HepG2 (cell line): Measurements from ENCODE around the gene MAFB. TPM values are rescaled to one million over a fixed set of nuclear protein-coding genes. Genes with fewer than 3 reads are reported as not detected.

Experiments
- ATAC-seq: fragments of 200-7000 bp; cut with Tn5 transposase; 3 replicates; pipeline ENCODE4 v1.9.1; 2020; ENCODE audit warnings: mild to moderate bottlenecking, moderate library complexity
- BruUV-seq: library from RNA; stranded (reverse); fragments of 400-500 nt; replicated peaks from 2 replicates; lab custom pipeline; 2021; lab: Mats Ljungman, UMichigan
- CTCF ChIA-PET: fragments of 300-600 bp; formaldehyde crosslinking; extraction: SDS; loops from one replicate; lab custom pipeline; 2021; ENCODE audit warnings: low total read pairs, inconsistent platforms, low intra/inter-chr PET ratio; lab: Yijun Ruan, JAX
- POLR2A ChIA-PET: fragments of 350-600 bp; sonication (Branson Sonifier 250); formaldehyde crosslinking; loops from one replicate; lab custom pipeline; 2020; ENCODE audit warnings: antibody characterized with exemption, inconsistent platforms; lab: Yijun Ruan, JAX
- DNase-seq: peaks from one replicate; pipeline ENCODE4 v3.0.0-alpha.2; 2015; ENCODE audit warnings: low spot score
- FAIRE-seq: peaks from 3 replicates; lab custom pipeline; 2011; peaks lifted over from hg19 to GRCh38; lab: Jason Lieb, UNC
- H2AFZ ChIP-seq: one replicate; pipeline ENCODE4 v1.6.1; 2011; ENCODE audit warnings: low read length, inconsistent platforms
- H3K27ac ChIP-seq: fragments of 300-600 bp; 3 replicates; pipeline ENCODE4 v1.8.0; 2011; ENCODE audit warnings: mixed run types, mild to moderate bottlenecking, mixed read lengths, low read length, inconsistent platforms; ENCODE audit not compliant: insufficient read depth; ENCODE audit errors: extremely low read length
- H3K27me3 ChIP-seq, 2 experiments: fragments of 200-600 bp in 1 of 2; 2 replicates in 1 of 2; 3 replicates in 1 of 2; pipeline versions ENCODE4 v1.6.0 to v1.8.0; 2011; ENCODE audit warnings: low read length in 2 of 2, mild to moderate bottlenecking in 2 of 2, moderate library complexity in 2 of 2, inconsistent platforms in 1 of 2; ENCODE audit not compliant: insufficient read depth in 2 of 2, control insufficient read depth in 1 of 2
- H3K36me3 ChIP-seq, 2 experiments: fragments of 200-600 bp in 1 of 2; replicated peaks in 1 of 2; 2 replicates in 1 of 2; 3 replicates in 1 of 2; pipeline versions ENCODE4 v1.5.1 to v1.8.0; 2011; ENCODE audit warnings: low read length in 2 of 2, inconsistent platforms in 1 of 2; ENCODE audit not compliant: insufficient read depth in 2 of 2, control insufficient read depth in 1 of 2
- H3K4me1 ChIP-seq: 2 replicates; pipeline ENCODE4 v1.5.1; 2012; ENCODE audit warnings: low read length, inconsistent platforms; ENCODE audit not compliant: insufficient read depth
- H3K4me2 ChIP-seq: 2 replicates; pipeline ENCODE4 v1.6.0; 2011; ENCODE audit warnings: low read depth, low read length, inconsistent platforms
- H3K4me3 ChIP-seq, 3 experiments: fragments of 200-600 bp in 1 of 3; sonication (generic), shearing (Covaris generic) in 1 of 3; replicated peaks in 1 of 3; 2 replicates each; pipeline ENCODE4 v1.5.1; 2011 to 2016; ENCODE audit warnings: low read length in 3 of 3, inconsistent platforms in 2 of 3, low read depth in 2 of 3, mild to moderate bottlenecking in 2 of 3, control low read depth in 1 of 3, mixed read lengths in 1 of 3; ENCODE audit not compliant: insufficient read depth in 1 of 3
- H3K79me2 ChIP-seq: one replicate; pipeline ENCODE4 v1.6.1; 2011; ENCODE audit warnings: low read length, inconsistent platforms; ENCODE audit not compliant: insufficient read depth
- H3K9ac ChIP-seq: 2 replicates; pipeline ENCODE4 v1.6.0; 2011; ENCODE audit warnings: mild to moderate bottlenecking, low read depth, low read length, inconsistent platforms; ENCODE audit not compliant: insufficient read depth
- H3K9me3 ChIP-seq: 2 replicates; pipeline ENCODE4 v1.5.1; 2012; ENCODE audit warnings: mild to moderate bottlenecking, low read length
- H4K20me1 ChIP-seq: 2 replicates; pipeline ENCODE4 v1.6.0; 2011; ENCODE audit warnings: inconsistent platforms, mild to moderate bottlenecking, low read length, moderate library complexity; ENCODE audit not compliant: insufficient read depth
- FOXJ3 ChIP-seq: sonication (generic); formaldehyde crosslinking; IDR thresholded peaks from 2 replicates; pipeline ENCODE4 v1.4.0; 2020; ENCODE audit warnings: missing genetic modification reagents, mild to moderate bottlenecking, borderline replicate concordance
- GZF1 ChIP-seq: sonication (generic); formaldehyde crosslinking; IDR thresholded peaks from 2 replicates; pipeline ENCODE4 v1.5.1; 2020; ENCODE audit warnings: mild to moderate bottlenecking, missing genetic modification reagents
- KLF12 ChIP-seq: sonication (generic); formaldehyde crosslinking; IDR thresholded peaks from 2 replicates; pipeline ENCODE4 v1.4.0; 2020; ENCODE audit warnings: missing genetic modification reagents, borderline replicate concordance
- KMT2A ChIP-seq: sonication (generic); formaldehyde crosslinking; IDR thresholded peaks from 2 replicates; pipeline ENCODE4 v1.4.0; 2020; ENCODE audit warnings: missing genetic modification reagents
- MXD4 ChIP-seq: IDR thresholded peaks from 2 replicates; pipeline ENCODE4 v1.6.1; 2016; ENCODE audit warnings: mild to moderate bottlenecking, missing biosample characterization, missing genetic modification reagents
- RELA ChIP-seq: sonication (generic); formaldehyde crosslinking; IDR thresholded peaks from 2 replicates; pipeline ENCODE4 v1.4.0; 2020; ENCODE audit warnings: missing genetic modification reagents
- RXRB ChIP-seq: IDR thresholded peaks from 2 replicates; pipeline ENCODE4 v1.6.1; 2016; ENCODE audit warnings: borderline replicate concordance, missing genetic modification reagents, missing compliant biosample characterization
- ZNF546 ChIP-seq: sonication (generic); formaldehyde crosslinking; conservative IDR thresholded peaks from 2 replicates; pipeline ENCODE4 v1.8.1; 2023; ENCODE audit warnings: mild to moderate bottlenecking, missing genetic modification reagents
- ZNF709 ChIP-seq: sonication (generic); formaldehyde crosslinking; IDR thresholded peaks from 2 replicates; pipeline ENCODE4 v1.5.0; 2020; ENCODE audit warnings: mild to moderate bottlenecking, missing genetic modification reagents
- ZNF737 ChIP-seq: sonication (generic); formaldehyde crosslinking; IDR thresholded peaks from 2 replicates; pipeline ENCODE4 v1.5.0; 2020; ENCODE audit warnings: missing genetic modification reagents, mild to moderate bottlenecking, borderline replicate concordance
- WGBS: methylation state at CpG from one replicate; pipeline ENCODE4 v1.1.6; 2017; ENCODE audit warnings: low lambda C conversion rate; 5-methylcytosine and 5-hydroxymethylcytosine counted together
- in situ Hi-C: cut with HindIII; loops from 2 replicates; pipeline ENCODE4 v1.10.0; 2017; ENCODE audit warnings: low pct_unique_long_range_greater_than_20kb; ENCODE audit not compliant: extremely low pct_ligation_motif_present
- intact Hi-C: fragments of 100-400 bp; cut with micrococcal nuclease; formaldehyde crosslinking; loops from one replicate; pipeline ENCODE4 v1.10.0; 2022; ENCODE audit not compliant: unreplicated experiment
- polyA plus RNA-seq, 8 experiments: library from polyadenylated mRNA; depleted of rRNA in 3 of 8; stranded (reverse) in 7 of 8; unstranded in 1 of 8; fragments of >200 nt; fragmentation: Illumina TruSeq in 4 of 8; extraction: Trizol in 4 of 8; gene quantifications; 2 replicates each; pipeline versions ENCODE4 v1.2.1 to v1.2.3, GENCODE V29; 2011 to 2016; ENCODE audit warnings: low read depth in 4 of 8, missing spikeins in 1 of 8, mixed read lengths in 1 of 8; ENCODE audit not compliant: insufficient read depth in 1 of 8
- total RNA-seq, 5 experiments: library from RNA; depleted of rRNA; stranded (reverse); fragments of >200 nt; fragmentation: Illumina TruSeq; extraction: Trizol; gene quantifications; 2 replicates each; pipeline ENCODE4 v1.2.3, GENCODE V29; 2016; ENCODE audit warnings: low read depth in 1 of 5
- TF ChIP-seq, protein P1 (sequence below): sonication (generic); formaldehyde crosslinking; IDR thresholded peaks from 2 replicates; pipeline ENCODE4 v1.5.0; 2020; ENCODE audit warnings: missing genetic modification reagents
- TF ChIP-seq, protein P2 (sequence below): sonication (generic); formaldehyde crosslinking; IDR thresholded peaks from 2 replicates; pipeline ENCODE4 v1.4.0; 2020; ENCODE audit warnings: missing genetic modification reagents, mild to moderate bottlenecking, borderline replicate concordance
- TF ChIP-seq, protein P3 (sequence below): conservative IDR thresholded peaks from 2 replicates; pipeline ENCODE4 v1.6.1; 2018; ENCODE audit warnings: missing genetic modification reagents
- TF ChIP-seq, protein P4 (sequence below), 2 experiments: IDR thresholded peaks; 2 replicates each; pipeline ENCODE4 v1.6.1; 2011 to 2012; ENCODE audit warnings: low read length in 2 of 2, borderline replicate concordance in 1 of 2, low read depth in 1 of 2, mild to moderate bottlenecking in 1 of 2, moderate library complexity in 1 of 2
- TF ChIP-seq, protein P5 (sequence below): sonication (generic); formaldehyde crosslinking; IDR thresholded peaks from 2 replicates; pipeline ENCODE4 v1.5.0; 2020; ENCODE audit warnings: missing genetic modification reagents, mild to moderate bottlenecking, borderline replicate concordance

Gene MAFB
- total and polyA plus RNA-seq, 2 of the 13 experiments (the other 11 are each of a cell fraction or from before 2014, with no cell fraction given): 0.08 to 0.11 TPM

DNA sequence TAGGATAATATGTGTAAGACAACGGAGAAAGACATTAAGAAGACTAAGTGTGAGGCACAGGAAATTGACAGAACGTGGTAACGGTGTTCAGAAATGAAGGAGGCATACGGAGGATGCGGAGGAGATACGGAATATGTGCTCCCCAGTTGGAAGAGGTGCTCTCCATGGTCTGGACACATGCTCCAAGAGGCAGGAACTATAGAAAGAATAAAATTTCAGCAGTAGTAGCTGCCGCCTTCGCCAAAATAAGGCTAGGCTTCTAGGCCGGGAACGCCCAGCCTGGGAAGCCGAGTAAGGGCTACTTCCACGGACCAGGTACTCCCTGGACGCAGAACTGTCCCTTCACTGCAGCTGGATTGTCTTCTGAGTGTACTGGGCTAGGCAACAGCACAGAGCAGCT, 7.4 kb downstream of the MAFB start:
- ChIA-PET POLR2A (interaction anchor here (0.8 kb wide), 1 partner anchor 13 kb away, joined by 3 read pairs; no protein-coding TSS in a partner anchor), CTCF (no interaction called here)
- H3K27ac ChIP-seq: no peak overlapping the region
- no peaks in the 10 kb centered on the region for H3K79me2 ChIP-seq
- H3K4me2 ChIP-seq: peak overlapping the region; percentile 56
- H3K36me3 ChIP-seq: no peaks in the 10 kb centered on the region
- DNase-seq: no peak
- H3K4me1 ChIP-seq: peaks cover 27% of the 10 kb centered on the region
- intact Hi-C loops (no loop called here), in situ Hi-C loops (loop anchor here (10.0 kb wide), 1 partner anchor 1567 kb away; no protein-coding TSS in a partner anchor)
- H2AFZ ChIP-seq: no peak overlapping the region
- H3K9me3 ChIP-seq: no peaks in the 10 kb centered on the region
- no TSS peak for BruUV-seq
- no peak for FAIRE-seq
- 71% methylated on average over 13 of the region's 13 CpGs for WGBS
- peak; percentile 68 for ATAC-seq
- no peaks in the 10 kb centered on the region for H4K20me1 ChIP-seq
- no peak overlapping the region for H3K9ac ChIP-seq
- H3K4me3 ChIP-seq: no peak overlapping the region
- H3K27me3 ChIP-seq: peaks cover 6 to 15% of the 10 kb centered on the region in 2 experiments
- no peak for TF ChIP-seq MXD4 (CRISPR knock-in tag)
- no peak for TF ChIP-seq RXRB
- TF ChIP-seq, protein P1, sequence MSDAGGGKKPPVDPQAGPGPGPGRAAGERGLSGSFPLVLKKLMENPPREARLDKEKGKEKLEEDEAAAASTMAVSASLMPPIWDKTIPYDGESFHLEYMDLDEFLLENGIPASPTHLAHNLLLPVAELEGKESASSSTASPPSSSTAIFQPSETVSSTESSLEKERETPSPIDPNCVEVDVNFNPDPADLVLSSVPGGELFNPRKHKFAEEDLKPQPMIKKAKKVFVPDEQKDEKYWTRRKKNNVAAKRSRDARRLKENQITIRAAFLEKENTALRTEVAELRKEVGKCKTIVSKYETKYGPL: no peak
- TF ChIP-seq GZF1 (CRISPR knock-in tag): no peak
- TF ChIP-seq ZNF709 (CRISPR knock-in tag): no peak
- TF ChIP-seq, protein P2, sequence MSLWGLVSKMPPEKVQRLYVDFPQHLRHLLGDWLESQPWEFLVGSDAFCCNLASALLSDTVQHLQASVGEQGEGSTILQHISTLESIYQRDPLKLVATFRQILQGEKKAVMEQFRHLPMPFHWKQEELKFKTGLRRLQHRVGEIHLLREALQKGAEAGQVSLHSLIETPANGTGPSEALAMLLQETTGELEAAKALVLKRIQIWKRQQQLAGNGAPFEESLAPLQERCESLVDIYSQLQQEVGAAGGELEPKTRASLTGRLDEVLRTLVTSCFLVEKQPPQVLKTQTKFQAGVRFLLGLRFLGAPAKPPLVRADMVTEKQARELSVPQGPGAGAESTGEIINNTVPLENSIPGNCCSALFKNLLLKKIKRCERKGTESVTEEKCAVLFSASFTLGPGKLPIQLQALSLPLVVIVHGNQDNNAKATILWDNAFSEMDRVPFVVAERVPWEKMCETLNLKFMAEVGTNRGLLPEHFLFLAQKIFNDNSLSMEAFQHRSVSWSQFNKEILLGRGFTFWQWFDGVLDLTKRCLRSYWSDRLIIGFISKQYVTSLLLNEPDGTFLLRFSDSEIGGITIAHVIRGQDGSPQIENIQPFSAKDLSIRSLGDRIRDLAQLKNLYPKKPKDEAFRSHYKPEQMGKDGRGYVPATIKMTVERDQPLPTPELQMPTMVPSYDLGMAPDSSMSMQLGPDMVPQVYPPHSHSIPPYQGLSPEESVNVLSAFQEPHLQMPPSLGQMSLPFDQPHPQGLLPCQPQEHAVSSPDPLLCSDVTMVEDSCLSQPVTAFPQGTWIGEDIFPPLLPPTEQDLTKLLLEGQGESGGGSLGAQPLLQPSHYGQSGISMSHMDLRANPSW (CRISPR knock-in tag): no peak
- no peak for TF ChIP-seq KMT2A (CRISPR knock-in tag)
- 0 out of 2 replicates have a peak, but pooled peaks have one; percentile 27 for TF ChIP-seq ZNF546 (CRISPR knock-in tag)
- TF ChIP-seq, protein P3, sequence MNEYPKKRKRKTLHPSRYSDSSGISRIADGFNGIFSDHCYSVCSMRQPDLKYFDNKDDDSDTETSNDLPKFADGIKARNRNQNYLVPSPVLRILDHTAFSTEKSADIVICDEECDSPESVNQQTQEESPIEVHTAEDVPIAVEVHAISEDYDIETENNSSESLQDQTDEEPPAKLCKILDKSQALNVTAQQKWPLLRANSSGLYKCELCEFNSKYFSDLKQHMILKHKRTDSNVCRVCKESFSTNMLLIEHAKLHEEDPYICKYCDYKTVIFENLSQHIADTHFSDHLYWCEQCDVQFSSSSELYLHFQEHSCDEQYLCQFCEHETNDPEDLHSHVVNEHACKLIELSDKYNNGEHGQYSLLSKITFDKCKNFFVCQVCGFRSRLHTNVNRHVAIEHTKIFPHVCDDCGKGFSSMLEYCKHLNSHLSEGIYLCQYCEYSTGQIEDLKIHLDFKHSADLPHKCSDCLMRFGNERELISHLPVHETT (CRISPR knock-in tag): no peak
- TF ChIP-seq FOXJ3: 0 out of 2 replicates have a peak, but pooled peaks have one; percentile 12
- TF ChIP-seq, protein P4, sequence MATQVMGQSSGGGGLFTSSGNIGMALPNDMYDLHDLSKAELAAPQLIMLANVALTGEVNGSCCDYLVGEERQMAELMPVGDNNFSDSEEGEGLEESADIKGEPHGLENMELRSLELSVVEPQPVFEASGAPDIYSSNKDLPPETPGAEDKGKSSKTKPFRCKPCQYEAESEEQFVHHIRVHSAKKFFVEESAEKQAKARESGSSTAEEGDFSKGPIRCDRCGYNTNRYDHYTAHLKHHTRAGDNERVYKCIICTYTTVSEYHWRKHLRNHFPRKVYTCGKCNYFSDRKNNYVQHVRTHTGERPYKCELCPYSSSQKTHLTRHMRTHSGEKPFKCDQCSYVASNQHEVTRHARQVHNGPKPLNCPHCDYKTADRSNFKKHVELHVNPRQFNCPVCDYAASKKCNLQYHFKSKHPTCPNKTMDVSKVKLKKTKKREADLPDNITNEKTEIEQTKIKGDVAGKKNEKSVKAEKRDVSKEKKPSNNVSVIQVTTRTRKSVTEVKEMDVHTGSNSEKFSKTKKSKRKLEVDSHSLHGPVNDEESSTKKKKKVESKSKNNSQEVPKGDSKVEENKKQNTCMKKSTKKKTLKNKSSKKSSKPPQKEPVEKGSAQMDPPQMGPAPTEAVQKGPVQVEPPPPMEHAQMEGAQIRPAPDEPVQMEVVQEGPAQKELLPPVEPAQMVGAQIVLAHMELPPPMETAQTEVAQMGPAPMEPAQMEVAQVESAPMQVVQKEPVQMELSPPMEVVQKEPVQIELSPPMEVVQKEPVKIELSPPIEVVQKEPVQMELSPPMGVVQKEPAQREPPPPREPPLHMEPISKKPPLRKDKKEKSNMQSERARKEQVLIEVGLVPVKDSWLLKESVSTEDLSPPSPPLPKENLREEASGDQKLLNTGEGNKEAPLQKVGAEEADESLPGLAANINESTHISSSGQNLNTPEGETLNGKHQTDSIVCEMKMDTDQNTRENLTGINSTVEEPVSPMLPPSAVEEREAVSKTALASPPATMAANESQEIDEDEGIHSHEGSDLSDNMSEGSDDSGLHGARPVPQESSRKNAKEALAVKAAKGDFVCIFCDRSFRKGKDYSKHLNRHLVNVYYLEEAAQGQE (IDR thresholded peaks at IDR 0.05; ENCODE audit: borderline replicate concordance in 1 of 2, low read depth in 1 of 2, low read length in 2 of 2): peak in 1 of 2 experiments; percentile 10; a peak in 1 of 4 replicates
- TF ChIP-seq, protein P5, sequence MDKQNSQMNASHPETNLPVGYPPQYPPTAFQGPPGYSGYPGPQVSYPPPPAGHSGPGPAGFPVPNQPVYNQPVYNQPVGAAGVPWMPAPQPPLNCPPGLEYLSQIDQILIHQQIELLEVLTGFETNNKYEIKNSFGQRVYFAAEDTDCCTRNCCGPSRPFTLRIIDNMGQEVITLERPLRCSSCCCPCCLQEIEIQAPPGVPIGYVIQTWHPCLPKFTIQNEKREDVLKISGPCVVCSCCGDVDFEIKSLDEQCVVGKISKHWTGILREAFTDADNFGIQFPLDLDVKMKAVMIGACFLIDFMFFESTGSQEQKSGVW (CRISPR knock-in tag): 0 out of 2 replicates have a peak, but pooled peaks have one; percentile 46
- TF ChIP-seq KLF12 (CRISPR knock-in tag): no peak
- TF ChIP-seq ZNF737 (CRISPR knock-in tag): 0 out of 2 replicates have a peak, but pooled peaks have one; percentile 33
- no peak for TF ChIP-seq RELA (CRISPR knock-in tag)
